B cell (primary cell): ENCODE measurements around the gene EFCC1. TPM values are rescaled to one million over a fixed set of nuclear protein-coding genes. Genes with fewer than 3 reads are reported as not detected.

ENCODE experiments used
- ATAC-seq: fragments of 200-7000 bp; cut with Tn5 transposase; one replicate; pipeline ENCODE4 v1.10.0; 2021; ENCODE audit warnings: low read depth, mild to moderate bottlenecking, moderate number of reproducible peaks, moderate library complexity
- CTCF ChIA-PET: fragments of 350-600 bp; sonication (Branson Sonifier 250); formaldehyde crosslinking; loops from one replicate; lab custom pipeline; 2021; ENCODE audit warnings: antibody characterized with exemption, inconsistent platforms; lab: Charles Lee
- POLR2A ChIA-PET: fragments of 350-600 bp; sonication (Branson Sonifier 250); formaldehyde crosslinking; loops from one replicate; lab custom pipeline; 2021; ENCODE audit warnings: antibody characterized with exemption; lab: Charles Lee
- DNase-seq: peaks from one replicate; pipeline ENCODE4 v3.0.0; 2013
- H2AFZ ChIP-seq: 2 replicates; pipeline ENCODE4 v1.6.1; 2012; ENCODE audit warnings: mild to moderate bottlenecking, low read depth, low read length; ENCODE audit not compliant: insufficient read depth, poor library complexity, severe bottlenecking
- H3K27ac ChIP-seq, 2 donors: 1 replicate in 1 of 2; 2 replicates in 1 of 2; pipeline ENCODE4 v1.5.1; 2012 to 2013; ENCODE audit warnings: low read length in 2 of 2, mild to moderate bottlenecking in 2 of 2, moderate library complexity in 1 of 2
- H3K27me3 ChIP-seq, 4 experiments: fragments of 200-600 bp in 1 of 4; sonication (generic) in 1 of 4; replicated peaks in 1 of 4; 1 replicate in 2 of 4; 2 replicates in 2 of 4; pipeline versions ENCODE4 v1.6.1 to v1.7.0; 2013 to 2016; ENCODE audit warnings: low read length in 3 of 4, mild to moderate bottlenecking in 2 of 4, mixed read lengths in 1 of 4, moderate library complexity in 1 of 4; ENCODE audit not compliant: insufficient read depth in 4 of 4, control insufficient read depth in 3 of 4; ENCODE audit errors: control extremely low read depth in 1 of 4
- H3K36me3 ChIP-seq, 2 experiments: replicated peaks in 1 of 2; 1 replicate in 1 of 2; 2 replicates in 1 of 2; pipeline versions ENCODE4 v1.6.1 to v1.7.1; 2013; ENCODE audit warnings: low read length in 1 of 2; ENCODE audit not compliant: insufficient read depth in 2 of 2, control insufficient read depth in 1 of 2; ENCODE audit errors: control extremely low read depth in 1 of 2, extremely low read depth in 1 of 2
- H3K4me1 ChIP-seq, 2 donors: fragments of 200-600 bp in 1 of 2; sonication (generic) in 1 of 2; 1 replicate in 1 of 2; 2 replicates in 1 of 2; pipeline versions ENCODE4 v1.5.1 to v1.6.1; 2013 to 2017; ENCODE audit warnings: low read length in 2 of 2; ENCODE audit not compliant: control insufficient read depth in 2 of 2, insufficient read depth in 2 of 2
- H3K4me2 ChIP-seq: replicated peaks from 2 replicates; pipeline ENCODE3; 2012; ENCODE audit warnings: mild to moderate bottlenecking, low read depth, low read length; ENCODE audit not compliant: poor library complexity, severe bottlenecking
- H3K4me3 ChIP-seq, 5 experiments: fragments of 200-600 bp in 1 of 5; sonication (generic) in 1 of 5; 1 replicate in 3 of 5; 2 replicates in 2 of 5; pipeline versions ENCODE4 v1.5.1 to v1.7.0; 2011 to 2016; ENCODE audit warnings: low read length in 4 of 5, mild to moderate bottlenecking in 4 of 5, low read depth in 2 of 5, control low read depth in 1 of 5, moderate library complexity in 1 of 5; ENCODE audit not compliant: insufficient read depth in 1 of 5; ENCODE audit errors: control extremely low read depth in 1 of 5, extremely low read depth in 1 of 5
- H3K79me2 ChIP-seq: fragments of 200-600 bp; sonication (generic); one replicate; pipeline ENCODE4 v1.6.0; 2016; ENCODE audit warnings: low read length; ENCODE audit not compliant: control insufficient read depth, insufficient read depth
- H3K9ac ChIP-seq: fragments of 200-600 bp; sonication (generic); 2 replicates; pipeline ENCODE4 v1.6.1; 2017; ENCODE audit warnings: mild to moderate bottlenecking, low read length, moderate library complexity
- H3K9me3 ChIP-seq, 3 donors: one replicate each; pipeline versions ENCODE4 v1.6.1 to v1.7.1; 2013; ENCODE audit warnings: low read length in 2 of 3; ENCODE audit not compliant: control insufficient read depth in 2 of 3, insufficient read depth in 1 of 3; ENCODE audit errors: control extremely low read depth in 1 of 3
- H4K20me1 ChIP-seq: 2 replicates; pipeline ENCODE4 v1.6.0; 2012; ENCODE audit warnings: mild to moderate bottlenecking, low read length; ENCODE audit not compliant: insufficient read depth, control insufficient read depth, poor library complexity, severe bottlenecking
- H3K27ac Mint-ChIP-seq: one replicate; pipeline ENCODE4 v1.8.0; 2021; ENCODE audit warnings: mixed read lengths
- H3K27me3 Mint-ChIP-seq: one replicate; pipeline ENCODE4 v1.8.0; 2021; ENCODE audit warnings: mixed read lengths
- H3K4me1 Mint-ChIP-seq: one replicate; pipeline ENCODE4 v1.8.0; 2021; ENCODE audit warnings: mixed read lengths
- H3K4me3 Mint-ChIP-seq: one replicate; pipeline ENCODE4 v1.8.0; 2021; ENCODE audit warnings: mixed read lengths
- H3K9me3 Mint-ChIP-seq: one replicate; pipeline ENCODE4 v1.8.0; 2022; ENCODE audit warnings: mixed read lengths; ENCODE audit not compliant: insufficient read depth
- CTCF ChIP-seq: fragments of 200-600 bp; IDR thresholded peaks from one replicate; pipeline ENCODE4 v1.8.0; 2022; ENCODE audit warnings: antibody characterized with exemption, mild to moderate bottlenecking
- EZH2 ChIP-seq: IDR thresholded peaks from 2 replicates; pipeline ENCODE4 v1.6.1; 2012; ENCODE audit warnings: borderline replicate concordance, low read depth, mild to moderate bottlenecking, moderate library complexity, low read length; ENCODE audit not compliant: insufficient read depth, poor library complexity, severe bottlenecking
- WGBS: methylation state at CpG from one replicate; pipeline ENCODE4 v1.1.5; 2013; ENCODE audit warnings: missing lambda C conversion rate; ENCODE audit not compliant: insufficient coverage; 5-methylcytosine and 5-hydroxymethylcytosine counted together
- intact Hi-C: fragments of 100-400 bp; cut with micrococcal nuclease; formaldehyde crosslinking; loops from one replicate; pipeline ENCODE4 v1.10.0; 2022
- polyA plus RNA-seq: library from polyadenylated mRNA; depleted of rRNA; stranded (reverse); fragments of >200 nt; gene quantifications from 2 replicates; pipeline ENCODE4 v1.2.3, GENCODE V29; 2012
- total RNA-seq, 2 donors: library from RNA; stranded (reverse); fragments of 120-200 nt in 1 of 2; gene quantifications; 1 replicate in 1 of 2; 2 replicates in 1 of 2; pipeline versions ENCODE4 v1.2.3 to v1.2.4, GENCODE V29; 2013 to 2022

EFCC1 gene
- total and polyA plus RNA-seq, 2 donors (not counting 1 experiment from before 2014, with no cell fraction given): 0.06 TPM; not detected in 1

- no peaks in the 10 kb centered on the region for H4K20me1 ChIP-seq
- H3K9ac ChIP-seq: no peak overlapping the region
- Mint-ChIP-seq H3K27me3 (no peaks in the 10 kb centered on the region), H3K9me3 (no peaks in the 10 kb centered on the region), H3K4me3 (no peak overlapping the region), H3K27ac (no peak overlapping the region), H3K4me1 (peaks cover 41% of the 10 kb centered on the region)
- no peaks in the 10 kb centered on the region for H3K36me3 ChIP-seq
- H3K4me3 ChIP-seq: no peak overlapping the region
- ATAC-seq (no peak), DNase-seq (no peak)
- ChIA-PET POLR2A (no interaction called here), CTCF (interaction anchor here (9.1 kb wide), 1 partner anchor 50 kb away, joined by 134 read pairs; no protein-coding TSS in a partner anchor)
- no peaks in the 10 kb centered on the region for H3K79me2 ChIP-seq
- no peak overlapping the region for H3K27ac ChIP-seq
- 93% methylated on average over 5 of the region's 5 CpGs for WGBS
- peaks cover 26 to 28% of the 10 kb centered on the region in 2 donors for H3K4me1 ChIP-seq
- no peak overlapping the region for H2AFZ ChIP-seq
- TF ChIP-seq CTCF (no peak), EZH2 (no peak)
- peaks cover 0 to 18% (median 0%) of the 10 kb centered on the region in 3 donors for H3K9me3 ChIP-seq
- no peaks in the 10 kb centered on the region for H3K27me3 ChIP-seq
- H3K4me2 ChIP-seq: no peak overlapping the region
- intact Hi-C loops: no loop called here
These were observed 19.6 kb downstream of the EFCC1 start for GRCh38 chr3:129020691-129021090.

GRCh38 chr3:129021140-129021551 is 20.0 kb downstream of the EFCC1 start:
- Histone ChIP-seq H3K79me2 (no peaks in the 10 kb centered on the region), H3K4me3 (no peak overlapping the region), H3K27ac (no peak overlapping the region), H3K4me1 (peaks cover 23 to 25% of the 10 kb centered on the region in 2 donors), H3K9ac (no peak overlapping the region), H3K36me3 (no peaks in the 10 kb centered on the region), H2AFZ (no peak overlapping the region), H3K9me3 (peaks cover 0 to 18% (median 0%) of the 10 kb centered on the region in 3 donors), H3K4me2 (no peak overlapping the region), H4K20me1 (no peaks in the 10 kb centered on the region), H3K27me3 (no peaks in the 10 kb centered on the region)
- ATAC-seq: no peak
- Mint-ChIP-seq H3K27ac (no peak overlapping the region), H3K4me1 (peaks cover 40% of the 10 kb centered on the region), H3K4me3 (no peak overlapping the region), H3K9me3 (no peaks in the 10 kb centered on the region), H3K27me3 (no peaks in the 10 kb centered on the region)
- no peak for TF ChIP-seq EZH2
- ChIA-PET POLR2A (no interaction called here), CTCF (interaction anchor here (0.8 to 9.1 kb wide), 2 partner anchors 47 to 51 kb away, joined by 3 to 134 read pairs; no protein-coding TSS in a partner anchor)
- 94% methylated on average over 4 of the region's 6 CpGs for WGBS
- DNase-seq: no peak
- intact Hi-C loops: no loop called here
